Neural progenitor cell (in vitro differentiated cells): ENCODE measurements around the gene FIBCD1.

Experiments used
- CTCF ChIP-seq: fragments of 200-600 bp; sonication (generic); IDR thresholded peaks from 2 replicates; pipeline ENCODE4 v1.5.1; 2017; ENCODE audit warnings: antibody characterized with exemption, mild to moderate bottlenecking
- EZH2phosphoT487 ChIP-seq: fragments of 200-600 bp; sonication (generic); IDR thresholded peaks from 2 replicates; pipeline ENCODE4 v1.6.1; 2017; ENCODE audit warnings: antibody characterized with exemption

- TF ChIP-seq CTCF, result no peak
- TF ChIP-seq EZH2phosphoT487, result no peak
These were observed 77.5 kb downstream of the FIBCD1 start for GRCh38 chr9:130861372-130862180.
